HG02885 (cell line): ENCODE data around the gene ABCA4.
A peak's percentile ranks its signal among the peaks of the same experiment; 100 is the strongest.

Experiments used
- ATAC-seq: cut with Tn5 transposase; IDR thresholded peaks from one replicate; pipeline ENCODE4 v1.9.1; 2021; ENCODE audit warnings: mild to moderate bottlenecking; ENCODE audit not compliant: unreplicated experiment, poor library complexity

Gene ABCA4

DNA sequence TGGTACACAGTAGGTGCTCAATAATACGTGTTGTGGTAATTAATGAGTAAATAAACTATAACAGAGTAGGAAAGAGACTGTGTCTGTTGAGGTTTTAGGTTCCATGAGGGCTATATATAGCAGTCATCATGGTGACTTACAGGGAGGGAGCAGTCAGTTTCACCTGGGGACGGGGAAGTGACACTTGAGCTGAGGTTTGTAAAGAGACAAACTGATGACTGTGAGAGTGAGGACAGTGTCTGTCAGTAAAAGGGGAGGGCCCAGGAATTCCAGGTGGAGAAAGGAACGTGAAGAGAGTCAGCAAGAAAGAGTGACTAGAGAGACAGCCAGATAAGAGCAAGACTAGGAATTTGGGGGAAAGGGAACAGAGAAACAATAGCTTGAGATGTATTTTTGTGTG, 30.2 kb downstream of the ABCA4 start:
- no peak for ATAC-seq

- no peak for ATAC-seq
Observed at GRCh38 chr1:94087193-94087592, 33.8 kb downstream of the ABCA4 start.

DNA sequence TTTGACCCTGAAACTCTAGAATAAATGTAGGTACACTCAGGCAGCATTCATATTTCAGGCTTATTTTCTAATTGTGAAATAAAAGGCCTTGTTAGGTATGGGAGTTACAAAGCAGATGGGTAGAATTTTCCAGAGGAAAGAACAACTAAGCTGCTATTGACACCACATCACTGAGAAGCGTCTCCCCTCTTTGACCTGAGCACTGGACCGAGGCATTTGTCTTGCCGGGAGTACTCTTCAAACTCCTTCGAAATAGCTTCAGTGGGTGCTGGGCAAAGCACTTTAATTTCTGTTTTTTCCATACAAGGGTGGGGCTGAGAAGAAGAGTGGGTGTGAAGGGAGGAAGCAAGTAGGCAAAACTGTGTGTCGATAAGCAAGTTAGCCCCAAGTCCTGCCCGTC, 36.4 kb downstream of the ABCA4 start:
- no peak for ATAC-seq

GRCh38 chr1:94084085-94084484, 36.9 kb downstream of the ABCA4 start:
- no peak for ATAC-seq

DNA sequence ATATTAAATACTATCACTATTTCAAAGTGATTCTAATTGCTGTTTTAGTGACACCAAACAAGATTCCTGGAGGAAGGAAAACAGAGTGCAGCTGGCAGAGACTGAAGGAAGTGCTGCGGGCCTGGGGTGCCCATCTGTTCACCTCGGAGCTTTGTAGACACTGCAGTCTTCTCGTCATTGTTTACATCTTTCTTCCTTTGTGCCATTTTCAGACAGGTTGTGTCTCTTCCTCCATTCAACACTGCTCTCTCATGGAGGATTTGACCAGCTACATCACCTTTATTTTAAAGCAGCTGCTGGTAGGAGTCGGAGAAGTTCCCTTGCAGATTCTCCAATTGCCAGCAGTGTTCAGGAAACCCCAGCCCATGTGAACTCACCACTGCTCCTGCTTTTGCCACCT, 37.3 kb downstream of the ABCA4 start:
- no peak for ATAC-seq

DNA sequence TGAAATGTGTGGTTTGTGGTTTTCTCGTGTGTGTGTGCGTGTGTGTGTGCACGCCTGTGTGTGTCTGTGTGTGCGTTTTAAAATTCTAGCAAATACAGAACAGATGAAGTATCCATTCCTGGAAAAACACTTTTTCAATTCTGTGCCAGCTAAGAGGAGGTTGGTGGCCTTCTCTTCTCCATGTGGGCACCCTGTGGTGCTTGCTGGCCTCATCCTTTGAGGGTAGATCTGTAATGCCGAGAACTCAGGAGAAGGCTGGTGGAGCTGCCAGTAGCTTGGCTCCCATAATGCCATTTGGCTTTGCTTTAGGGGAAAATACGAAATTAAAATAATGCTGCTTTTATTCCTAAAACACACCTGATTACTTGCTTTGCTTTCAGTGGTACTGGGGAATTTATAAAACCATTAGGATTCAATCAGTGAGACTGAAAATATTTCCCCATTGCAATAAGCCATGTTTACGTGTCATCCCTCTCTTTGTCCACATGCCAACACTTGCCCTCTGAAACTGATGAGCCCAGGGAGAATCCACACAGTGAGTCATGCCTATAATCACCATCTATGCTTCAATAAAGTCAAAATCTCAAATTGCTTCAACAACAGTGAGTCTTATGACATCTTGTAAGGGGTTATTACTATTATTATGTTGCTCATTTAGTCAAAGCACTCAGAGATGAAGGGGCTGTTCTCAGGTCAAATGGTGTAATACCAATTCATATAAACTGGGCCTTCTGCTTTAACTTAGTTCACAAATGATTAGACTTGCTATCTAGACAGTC, 39.2 kb downstream of the ABCA4 start:
- ATAC-seq, result no peak

DNA sequence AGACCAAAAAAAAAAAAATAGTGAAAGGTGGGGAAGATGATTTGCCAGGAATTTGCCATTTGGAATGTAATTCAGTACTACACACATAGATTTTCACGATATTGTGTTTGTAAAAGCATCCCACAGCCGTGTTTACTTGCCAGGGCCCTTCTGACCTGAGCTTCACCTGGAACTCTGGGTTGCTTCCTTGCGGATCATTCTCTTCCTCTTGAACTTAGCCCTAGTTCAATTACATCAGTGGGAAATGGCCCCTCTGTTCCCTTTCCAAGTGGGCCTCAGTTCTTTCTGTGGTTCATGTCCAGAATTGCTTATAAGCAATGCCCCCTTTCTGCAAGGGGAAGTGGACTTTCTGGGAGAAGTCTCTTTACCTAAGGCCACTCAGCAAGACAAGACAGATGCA, 41.0 kb downstream of the ABCA4 start:
- ATAC-seq, result no peak

DNA sequence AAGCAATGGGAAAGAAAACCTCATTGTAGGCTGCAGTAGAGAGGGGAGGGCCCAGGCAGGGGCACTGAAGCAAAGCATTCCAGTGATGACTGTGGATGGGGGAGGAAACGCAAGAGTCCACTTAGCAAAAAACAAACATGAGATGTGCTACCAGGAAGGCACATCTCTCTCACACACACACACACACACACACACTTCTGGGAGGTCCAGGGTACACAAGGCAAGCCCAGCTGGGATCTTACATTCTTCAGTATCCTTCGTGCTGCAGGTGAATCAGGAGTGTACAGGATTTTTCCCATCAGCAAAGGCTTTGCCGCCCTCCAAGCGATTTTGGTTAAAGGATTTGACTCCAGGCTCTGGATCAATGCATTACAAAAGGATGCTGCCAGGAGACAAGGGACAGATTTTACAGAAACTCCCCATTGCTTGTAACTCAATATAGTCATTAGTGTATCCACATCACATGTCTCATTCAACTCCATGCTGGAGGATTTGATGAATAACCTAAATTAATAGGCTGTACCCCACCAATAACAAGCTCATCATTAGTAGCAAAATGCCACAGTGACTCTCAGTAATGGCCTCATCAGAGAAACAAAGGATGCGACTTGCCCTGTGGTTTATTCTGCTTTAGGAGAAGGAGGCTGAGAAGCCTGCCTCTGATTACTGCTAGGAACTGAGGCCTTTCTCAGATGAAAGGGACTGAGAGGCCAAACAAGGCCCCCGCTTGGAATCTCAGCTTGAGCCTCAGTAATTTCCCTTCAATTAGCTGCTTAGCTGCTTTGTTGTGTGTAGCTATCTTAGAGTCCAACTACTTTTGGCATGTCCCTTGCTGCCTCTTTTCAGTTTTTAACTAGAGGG, 41.6 kb downstream of the ABCA4 start:
- no peak for ATAC-seq

DNA sequence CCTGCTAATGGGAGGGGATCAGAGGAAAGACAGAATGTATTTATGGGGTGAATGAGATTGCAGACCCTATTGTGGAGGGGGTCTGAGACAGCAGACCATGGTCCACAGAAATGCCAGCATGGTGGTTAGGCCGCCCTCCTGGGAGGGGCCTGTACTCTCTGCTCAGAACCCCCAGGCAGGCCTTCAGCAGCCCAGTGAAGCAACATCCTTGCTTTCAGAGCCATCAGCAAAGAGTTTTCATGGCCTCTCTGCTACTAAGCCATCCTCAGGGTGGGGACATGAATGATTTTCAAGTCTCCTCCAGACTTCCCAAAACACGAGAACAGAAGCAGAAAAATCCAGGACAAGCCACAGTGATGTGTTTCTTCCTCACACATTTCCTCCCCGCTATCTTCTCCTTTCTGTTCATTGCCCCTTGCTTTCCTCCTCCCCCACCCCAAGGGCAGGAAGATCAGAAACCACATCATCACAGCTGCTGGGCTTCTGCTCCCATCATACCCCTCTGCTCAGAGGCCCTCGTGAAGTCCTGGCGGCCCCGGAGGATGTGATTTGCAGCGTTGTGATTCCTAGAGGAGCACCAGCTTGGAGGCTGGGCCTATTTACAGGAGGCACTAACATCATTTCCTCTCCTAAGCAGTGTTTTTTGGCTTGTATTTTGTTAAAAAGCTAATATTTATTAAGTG, 48.0 kb downstream of the ABCA4 start:
- no peak for ATAC-seq

GRCh38 chr1:94071976-94072375, 49.0 kb downstream of the ABCA4 start:
- ATAC-seq, result no peak

- no peak for ATAC-seq
Observed at GRCh38 chr1:94071391-94071790, 49.6 kb downstream of the ABCA4 start.

- ATAC-seq, result no peak
Observed at GRCh38 chr1:94070865-94071264, 50.1 kb downstream of the ABCA4 start.

- ATAC-seq, result no peak
Observed at GRCh38 chr1:94069919-94070285, 51.0 kb downstream of the ABCA4 start.

DNA sequence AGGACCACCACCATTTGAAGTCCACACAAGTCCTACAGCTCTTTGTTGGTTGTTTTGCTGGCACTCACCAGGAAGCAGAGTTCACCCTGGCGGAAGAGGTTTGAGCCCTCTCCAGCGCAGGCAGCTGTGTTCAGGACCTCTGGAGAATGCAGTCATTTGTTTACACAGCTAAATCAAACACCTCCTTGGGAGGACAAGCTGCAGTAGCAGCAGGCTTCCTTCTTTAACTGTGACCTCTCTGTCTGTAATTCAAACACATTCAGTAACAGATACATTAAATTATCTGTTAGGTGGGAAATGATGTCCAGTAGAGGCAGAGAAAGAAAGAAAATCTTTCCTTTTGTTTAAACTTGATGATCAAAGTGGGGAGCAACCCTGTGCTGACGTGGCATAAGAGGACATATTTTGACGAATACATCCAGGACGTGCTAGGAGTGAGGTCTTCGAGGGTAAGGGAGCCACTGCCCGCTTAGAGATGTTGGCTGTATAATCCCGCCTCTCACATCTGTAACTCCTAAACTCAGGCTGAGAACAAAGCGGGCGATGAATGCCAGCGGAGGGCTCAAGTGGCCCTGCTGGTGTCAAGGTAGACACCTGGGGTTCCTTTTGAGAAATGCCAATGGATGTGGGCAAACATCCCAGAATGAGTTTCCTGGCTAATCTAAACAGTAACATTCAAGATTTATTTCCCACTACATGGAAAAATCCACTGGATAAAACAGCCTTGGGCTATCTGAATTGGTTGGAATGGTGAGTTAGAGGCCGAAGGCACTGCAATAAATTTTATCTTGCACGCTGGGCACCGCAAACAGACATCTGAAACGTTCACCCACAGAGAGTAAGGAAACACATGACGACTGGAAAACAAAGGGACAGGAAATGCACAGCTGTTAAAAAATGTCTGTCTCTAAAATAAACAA, 51.7 kb downstream of the ABCA4 start:
- ATAC-seq, result no peak

DNA sequence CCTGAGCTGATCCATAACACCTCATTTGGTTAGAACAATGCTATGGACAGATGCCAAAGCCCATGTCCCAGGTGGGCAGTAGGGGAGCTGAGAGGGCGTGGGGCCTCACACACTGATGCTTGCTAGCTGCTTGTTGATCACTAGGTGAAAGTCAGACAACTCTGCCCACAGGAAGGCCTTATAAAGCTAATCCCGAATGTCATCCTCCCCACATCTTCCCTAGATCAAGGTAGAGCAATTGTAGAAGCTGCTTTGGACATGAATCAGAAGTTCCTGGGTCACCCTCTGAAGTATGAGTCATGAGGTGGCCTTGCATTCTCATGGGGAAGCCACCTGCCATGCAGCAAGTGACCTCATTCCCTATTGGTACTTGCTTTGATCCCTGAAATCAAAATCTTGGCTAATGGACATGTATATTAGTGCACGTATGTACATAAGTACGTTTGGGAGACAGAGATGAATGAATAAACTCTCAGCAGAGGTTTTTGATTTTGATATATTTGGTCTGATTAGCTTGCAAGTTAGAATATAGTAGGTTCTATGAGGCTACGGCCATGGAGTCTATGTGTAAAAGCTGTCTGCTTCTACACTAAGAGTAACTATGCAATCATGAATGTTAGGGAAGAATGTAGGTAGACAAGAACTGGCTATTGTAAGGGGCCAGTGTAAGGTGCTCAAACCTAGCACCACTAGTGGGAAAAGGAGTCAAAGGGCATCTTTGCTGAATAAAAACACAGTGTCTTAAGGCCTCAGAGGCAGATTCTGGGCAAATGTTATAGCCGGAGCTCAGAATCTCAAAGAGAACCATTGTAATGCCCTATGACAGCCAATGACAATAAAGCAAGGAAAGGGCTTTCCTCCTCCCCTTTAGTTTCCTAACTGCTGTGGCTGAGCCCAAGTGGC, 52.6 kb downstream of the ABCA4 start:
- ATAC-seq, result no peak

GRCh38 chr1:94067196-94067595, 53.8 kb downstream of the ABCA4 start:
- no peak for ATAC-seq

DNA sequence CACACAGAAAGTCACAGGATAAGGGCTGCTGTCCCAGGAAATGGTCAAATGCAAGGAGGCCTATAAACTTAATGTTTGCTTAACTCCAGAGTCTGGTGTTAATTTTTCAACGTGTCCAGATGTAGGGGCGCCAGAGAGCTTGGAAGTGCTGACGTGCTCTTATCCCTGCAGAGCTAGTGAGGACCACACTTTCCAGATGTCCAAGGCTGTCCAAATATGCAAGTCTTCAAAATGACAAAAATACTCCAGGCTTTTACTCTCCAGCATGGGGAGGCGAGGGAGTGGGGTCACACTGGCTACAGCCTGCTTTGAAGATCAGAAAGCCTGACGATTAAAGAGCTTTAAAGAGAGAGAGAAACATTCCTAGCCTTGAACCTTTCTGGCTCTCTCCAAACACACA, 57.6 kb downstream of the ABCA4 start:
- ATAC-seq, result no peak

DNA sequence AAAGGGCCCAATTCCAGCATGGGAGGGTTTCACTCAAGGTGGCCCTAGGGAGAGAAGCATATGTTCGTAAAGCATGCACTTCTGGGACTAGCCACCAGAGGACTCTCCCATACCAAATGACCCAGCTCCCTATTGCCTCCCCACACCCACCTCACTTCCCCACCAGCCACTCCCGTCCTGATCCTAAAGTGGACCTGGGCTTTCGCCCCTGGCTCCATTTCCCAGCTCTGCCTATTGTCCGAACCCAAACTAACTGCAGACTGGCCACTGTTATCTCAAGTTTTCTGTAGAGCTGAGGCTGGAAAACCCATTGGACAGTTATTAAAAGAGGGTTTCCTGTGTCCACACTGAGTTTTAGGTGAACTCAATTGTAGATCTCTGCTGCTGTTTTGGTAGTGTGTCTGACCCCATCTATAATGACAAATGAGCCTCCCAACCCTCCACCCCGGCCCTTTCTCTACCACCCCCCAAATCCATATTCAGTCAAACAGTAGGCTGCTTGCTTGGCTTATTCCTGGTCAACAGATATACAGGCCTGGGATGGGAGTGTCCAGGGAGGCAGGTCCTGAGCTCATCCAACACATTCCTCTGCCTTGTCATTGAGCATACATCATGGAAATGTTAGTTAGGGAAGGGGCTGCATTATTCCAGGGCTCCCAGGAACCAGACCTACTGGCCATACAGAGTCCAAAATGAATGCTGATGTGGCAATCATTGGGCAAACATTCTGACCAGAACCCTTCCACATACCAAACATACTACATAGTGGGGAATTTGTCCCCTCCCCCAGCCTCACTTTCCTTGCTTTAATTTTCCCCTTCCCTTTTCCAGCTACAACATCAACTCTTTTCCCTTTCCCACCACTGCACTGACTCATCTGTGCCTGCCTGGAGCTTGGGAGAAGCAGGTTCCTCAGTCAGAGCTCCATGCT, 59.2 kb downstream of the ABCA4 start:
- peak; percentile 93 for ATAC-seq
